ENCODE data around the gene RABEP2. TPM values are rescaled to one million over a fixed set of nuclear protein-coding genes. Genes with fewer than 3 reads are reported as not detected.
A peak's percentile ranks its signal among the peaks of the same experiment; 100 is the strongest.
"Not testable (repeated sequence)": the region's sequence is repeated elsewhere in the genome, so short reads cannot be mapped to it uniquely, and the experiment has no call there.

RABEP2 gene
- total RNA-seq, 1 experiment from 2014 or later: 9.7 TPM

DNA sequence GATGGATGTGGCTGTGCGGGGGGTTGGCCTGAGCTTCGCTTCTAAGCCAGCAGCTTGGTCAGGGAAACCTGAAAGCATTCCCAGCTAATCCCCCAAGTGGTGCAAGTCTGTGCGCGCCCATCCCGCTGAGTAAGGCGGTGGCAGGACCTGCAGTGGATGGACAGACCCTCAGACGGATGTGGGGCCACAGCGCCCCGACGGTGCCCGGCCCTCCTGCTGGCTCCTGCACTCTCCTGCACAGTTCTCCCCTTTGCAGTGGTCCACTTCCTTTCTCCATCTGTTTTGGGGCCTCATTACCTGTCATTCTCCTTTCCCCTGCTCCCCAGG lies 44.5 kb downstream of the RABEP2 start:
- DNase-seq (ENCODE audit: extremely low read depth, low read depth): no peak

DNA sequence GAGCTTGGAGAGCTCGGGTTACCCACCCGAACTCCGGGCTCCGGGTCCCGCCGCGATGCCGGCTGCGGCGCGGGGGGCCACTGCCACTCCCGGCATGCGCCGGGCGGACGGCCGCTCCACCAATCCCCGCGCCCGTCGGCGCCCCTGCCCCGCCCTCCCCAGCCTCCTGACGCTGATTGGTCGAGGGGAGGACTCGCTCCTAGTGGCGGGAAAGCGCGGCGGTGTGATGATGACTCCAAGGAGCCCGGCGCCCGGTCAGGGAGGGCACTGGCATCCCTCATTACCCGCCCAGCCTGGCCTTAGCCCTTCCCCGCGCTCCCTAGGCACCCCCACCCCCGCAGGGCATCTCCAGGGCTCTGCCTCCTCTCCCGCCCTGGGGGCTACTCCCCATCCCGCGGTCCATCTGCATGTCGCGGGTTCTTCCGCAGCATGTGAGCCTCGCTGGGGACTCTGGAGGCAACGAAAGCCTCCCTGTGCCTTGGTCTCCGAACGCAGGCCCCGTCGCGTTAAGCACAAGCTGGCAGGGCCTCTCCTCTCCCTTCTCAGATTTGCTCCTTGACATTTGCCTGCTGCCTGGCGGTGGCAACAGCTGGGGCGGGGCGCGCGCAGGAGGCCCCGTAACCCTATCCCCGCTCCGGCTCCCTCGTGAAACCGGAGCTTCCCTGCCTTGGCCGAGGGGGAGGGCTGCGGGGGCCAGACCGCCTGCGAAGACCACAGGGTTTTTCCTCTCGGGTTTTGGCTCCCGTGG lies 45.0 kb downstream of the RABEP2 start:
- peak; percentile 80 for DNase-seq (ENCODE audit: extremely low read depth, low read depth)

DNA sequence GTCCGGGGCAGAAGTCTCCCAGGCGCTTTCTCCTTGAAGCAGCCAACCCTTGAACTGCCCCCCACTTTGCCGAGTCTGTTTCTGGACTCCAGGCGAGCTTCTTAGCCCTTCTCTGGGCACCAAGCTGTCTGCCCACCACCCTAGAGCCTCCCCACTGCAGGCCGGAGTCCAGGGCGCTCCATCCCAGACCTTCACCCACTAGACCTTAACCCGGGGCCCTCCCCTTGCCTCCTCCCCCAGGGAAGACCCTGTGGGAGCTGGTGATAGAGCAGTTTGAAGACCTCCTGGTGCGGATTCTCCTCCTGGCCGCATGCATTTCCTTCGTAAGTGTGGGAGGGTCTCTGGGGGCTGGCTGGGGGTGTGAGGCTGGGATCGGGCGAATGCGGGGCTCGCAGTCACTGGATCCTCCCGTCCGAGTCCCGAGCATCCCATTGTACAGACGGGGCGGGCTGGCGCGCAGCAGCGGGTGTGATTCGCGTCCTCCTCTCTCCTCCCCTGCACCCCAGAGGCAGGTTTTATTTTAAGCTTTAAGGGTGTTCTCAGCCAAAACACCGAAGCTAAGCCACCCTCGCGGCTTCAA lies 45.7 kb downstream of the RABEP2 start:
- DNase-seq (ENCODE audit: extremely low read depth, low read depth): peak; percentile 11

DNA sequence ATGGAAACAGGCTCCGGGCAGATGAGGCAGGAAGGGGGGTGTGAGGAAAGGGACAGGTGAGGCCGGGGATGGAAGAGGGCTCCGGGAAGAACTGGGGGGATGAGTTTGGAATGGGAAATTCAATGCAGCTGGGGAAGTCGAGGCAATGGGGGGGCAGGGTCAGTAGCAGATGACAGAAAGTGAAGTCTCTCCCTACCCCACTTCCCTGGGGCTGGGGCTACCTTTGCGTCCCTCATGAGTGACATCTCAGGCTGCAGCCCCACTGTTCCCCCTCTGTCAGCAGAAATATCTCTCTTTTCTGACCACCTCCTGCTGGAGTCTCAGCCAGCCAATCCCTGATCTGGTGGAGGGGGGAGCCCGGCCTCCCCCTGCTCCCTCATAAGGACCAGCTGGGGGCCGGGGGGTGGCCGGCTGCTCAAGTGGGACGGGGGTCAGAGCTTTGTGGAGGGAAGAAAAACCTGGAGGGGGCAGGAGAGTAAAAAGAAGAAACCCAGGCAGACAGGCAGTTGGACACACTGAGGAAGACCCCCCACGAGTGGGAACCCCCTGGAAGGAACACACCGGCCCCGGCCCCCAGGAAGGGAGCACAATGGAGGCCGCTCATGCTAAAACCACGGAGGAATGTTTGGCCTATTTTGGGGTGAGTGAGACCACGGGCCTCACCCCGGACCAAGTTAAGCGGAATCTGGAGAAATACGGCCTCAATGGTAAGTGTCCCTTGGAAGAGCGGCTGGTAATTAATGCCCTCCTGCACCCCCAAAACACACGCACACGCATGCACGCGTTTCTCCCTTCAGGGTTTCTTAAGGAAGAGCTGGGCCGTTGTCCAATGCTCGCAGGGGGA lies 46.7 kb downstream of the RABEP2 start, which contains the start of gene ATP2A1:
TSS of gene ATP2A1 (plus strand) at position 406 of the 844 bp plus-strand sequence. CDS start at position 590, 184 bp downstream.
- no peak for DNase-seq (ENCODE audit: extremely low read depth, low read depth)

DNA sequence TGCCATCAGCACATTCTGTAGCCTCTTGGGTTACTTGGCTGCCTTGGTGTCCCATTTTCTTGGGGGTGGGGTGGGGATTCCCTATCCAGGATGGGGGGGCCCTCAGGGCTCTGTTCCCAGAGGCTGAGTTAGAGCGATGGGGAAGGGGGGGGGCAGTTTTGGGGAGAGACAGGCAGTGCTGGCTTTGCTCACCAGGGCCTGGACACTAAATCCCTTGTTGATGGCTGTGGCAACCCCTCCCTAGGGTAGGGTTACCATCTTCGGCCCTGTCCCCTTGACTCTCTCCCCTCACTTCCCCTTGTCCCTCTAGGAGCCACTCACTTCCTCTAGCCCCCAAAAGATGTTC lies 47.4 kb downstream of the RABEP2 start:
- no peak for DNase-seq (ENCODE audit: extremely low read depth, low read depth)

DNA sequence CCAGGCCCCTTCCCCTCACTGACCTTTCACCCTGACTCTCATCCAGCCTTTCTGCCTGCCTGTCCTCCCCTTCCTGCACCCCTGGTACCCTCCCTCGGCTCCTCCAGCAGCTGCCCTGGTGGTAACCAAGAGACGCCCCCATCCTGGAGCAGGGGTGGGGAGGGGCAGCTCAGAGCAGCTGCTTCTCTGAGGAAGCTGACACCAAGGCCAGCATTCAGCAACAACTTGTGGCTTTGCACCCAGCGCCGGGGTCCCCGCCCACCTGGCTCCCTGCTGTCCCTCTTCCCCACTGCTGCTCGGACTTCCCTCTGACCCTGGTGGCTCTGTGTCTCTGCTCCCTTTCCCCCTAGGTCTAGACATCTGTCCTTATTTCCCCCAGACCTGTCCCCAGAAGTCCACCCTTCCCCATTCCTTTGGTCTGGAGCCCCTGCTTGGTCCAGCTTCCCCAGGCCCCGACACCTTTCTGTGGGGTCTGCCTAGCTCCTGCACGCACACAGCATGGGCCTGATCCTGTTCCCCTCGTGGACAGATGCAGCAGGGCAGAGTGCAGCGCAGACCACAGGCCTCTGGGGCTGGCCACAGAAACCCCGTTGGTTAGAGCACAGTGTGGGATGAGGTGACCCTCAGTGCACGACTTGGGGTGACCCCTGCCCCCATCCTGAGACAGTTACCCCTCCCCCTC lies 47.9 kb downstream of the RABEP2 start:
- DNase-seq (ENCODE audit: extremely low read depth, low read depth): no peak

DNA sequence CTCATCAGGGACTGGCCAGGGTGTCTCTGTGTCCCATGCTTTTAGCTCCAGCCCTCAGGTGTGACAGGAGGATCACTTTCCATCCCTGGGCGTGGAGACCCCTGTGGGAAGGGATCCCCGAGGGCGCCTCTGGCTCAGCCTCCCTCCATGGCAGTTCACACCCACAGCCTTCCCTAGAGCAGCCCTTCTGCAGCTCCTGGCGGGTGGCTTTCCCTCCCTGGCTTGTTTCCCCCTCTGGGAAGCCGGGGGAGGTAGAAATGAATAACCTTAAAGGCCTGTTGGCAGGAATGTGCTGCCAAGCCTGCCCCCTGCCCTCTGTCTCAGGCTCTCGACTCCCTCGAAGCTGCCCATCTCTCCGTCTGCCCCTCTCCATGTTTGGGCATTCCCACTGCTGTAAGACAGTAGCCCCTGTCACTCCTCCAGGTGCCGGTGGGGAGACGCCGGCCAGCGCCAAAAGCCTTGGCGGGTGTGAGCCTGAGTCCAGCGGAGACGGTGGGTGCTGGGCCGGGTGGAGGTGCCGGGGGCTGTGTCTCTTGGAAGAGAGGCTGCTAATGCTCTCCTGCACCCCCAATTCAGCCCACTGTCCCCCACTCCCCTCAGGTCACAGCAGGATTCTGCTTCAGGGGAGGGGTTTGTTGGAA lies 48.9 kb downstream of the RABEP2 start:
- DNase-seq (ENCODE audit: extremely low read depth, low read depth): no peak

DNA sequence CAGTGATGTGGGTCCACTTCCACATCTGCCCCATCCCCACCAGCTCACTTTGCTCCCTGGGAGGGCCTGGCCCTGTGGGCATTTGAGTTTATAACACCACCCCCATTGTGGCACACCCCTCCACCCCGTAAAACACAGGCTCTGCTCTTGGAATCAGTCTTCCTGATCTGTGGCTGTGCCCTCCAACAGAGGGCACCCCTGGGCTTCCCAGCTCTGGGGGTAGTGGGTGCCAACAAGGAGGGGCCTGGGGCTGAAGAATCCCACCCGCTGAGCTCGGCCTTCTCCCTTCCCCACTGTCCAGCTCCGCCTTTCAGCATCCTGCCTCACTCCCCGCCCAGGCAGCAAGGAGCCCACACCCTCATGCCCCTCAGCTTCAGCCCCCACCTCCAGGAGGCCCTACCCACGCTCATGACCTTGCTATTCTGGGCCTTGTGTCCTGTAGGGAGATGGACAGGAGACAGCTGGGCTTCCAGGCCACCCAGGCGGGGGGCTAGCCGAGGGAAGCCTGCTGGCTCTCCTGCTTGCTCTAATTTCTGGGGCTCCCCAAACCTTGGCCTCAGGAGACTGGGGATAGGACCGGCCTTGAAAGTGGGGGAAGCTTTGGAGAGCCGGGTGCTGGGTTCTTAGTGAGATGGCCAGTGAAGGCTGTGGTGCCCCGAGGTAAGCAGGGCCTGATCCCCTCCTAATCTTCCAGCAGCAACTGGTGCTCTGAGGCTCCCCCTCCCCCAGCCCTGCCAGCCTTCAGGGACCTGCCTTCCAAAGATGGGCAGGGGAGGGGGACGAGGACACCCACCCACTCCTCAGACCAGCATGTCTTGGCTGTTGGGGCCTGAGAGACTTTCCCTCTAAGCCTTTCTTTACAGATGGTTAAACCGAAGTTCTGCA lies 49.7 kb downstream of the RABEP2 start:
- no peak for DNase-seq (ENCODE audit: extremely low read depth, low read depth)

DNA sequence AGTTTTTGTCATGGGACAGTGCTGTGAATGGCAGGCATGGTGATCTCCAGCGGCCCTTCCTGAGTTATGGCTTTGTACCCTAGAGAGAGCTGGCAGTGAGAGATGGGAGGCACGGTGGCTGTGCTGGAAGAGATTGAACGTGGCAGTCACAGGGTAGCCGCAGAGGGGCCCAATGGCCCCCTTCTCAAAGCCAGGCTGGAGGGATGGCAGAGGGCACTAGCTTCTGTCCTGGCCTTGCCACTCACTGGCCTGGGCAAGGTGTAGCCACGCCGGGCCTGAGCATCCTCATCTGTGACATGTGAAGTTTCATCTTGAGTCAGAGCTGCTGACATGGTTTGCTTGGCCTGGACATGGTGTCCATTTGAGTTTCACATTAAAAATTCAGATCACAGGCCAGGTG lies 50.6 kb downstream of the RABEP2 start:
- no peak for DNase-seq (ENCODE audit: extremely low read depth, low read depth)

DNA sequence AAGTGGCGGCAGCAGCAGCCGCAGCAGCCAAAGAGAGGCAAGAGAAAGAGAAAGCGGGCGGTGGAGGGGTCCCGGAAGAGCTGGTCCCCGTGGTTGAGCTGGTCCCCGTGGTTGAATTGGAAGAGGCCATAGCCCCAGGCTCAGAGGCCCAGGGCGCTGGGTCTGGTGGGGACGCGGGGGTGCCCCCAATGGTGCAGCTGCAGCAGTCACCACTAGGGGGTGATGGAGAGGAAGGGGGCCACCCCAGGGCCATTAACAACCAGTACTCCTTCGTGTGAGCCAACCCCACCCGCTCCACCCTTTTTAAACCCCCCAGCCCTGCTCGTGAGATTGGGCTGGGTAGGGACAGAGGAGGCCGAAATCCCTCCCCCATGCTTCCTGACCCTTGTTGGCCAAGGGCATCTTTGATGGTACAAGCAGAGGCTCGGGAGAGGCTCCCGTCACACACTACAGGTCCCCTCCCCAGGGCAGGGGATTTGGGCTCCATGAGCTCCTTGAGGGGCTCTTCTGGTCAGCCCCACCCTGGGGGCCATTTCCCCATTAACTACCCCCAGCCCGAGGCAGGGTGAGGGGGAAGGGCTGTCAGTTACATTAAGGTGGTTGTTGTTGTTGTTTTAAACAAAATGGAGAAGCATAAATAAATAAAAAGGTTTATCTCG lies 51.4 kb downstream of the RABEP2 start:
- peak; percentile 17 for DNase-seq (ENCODE audit: extremely low read depth, low read depth)

DNA sequence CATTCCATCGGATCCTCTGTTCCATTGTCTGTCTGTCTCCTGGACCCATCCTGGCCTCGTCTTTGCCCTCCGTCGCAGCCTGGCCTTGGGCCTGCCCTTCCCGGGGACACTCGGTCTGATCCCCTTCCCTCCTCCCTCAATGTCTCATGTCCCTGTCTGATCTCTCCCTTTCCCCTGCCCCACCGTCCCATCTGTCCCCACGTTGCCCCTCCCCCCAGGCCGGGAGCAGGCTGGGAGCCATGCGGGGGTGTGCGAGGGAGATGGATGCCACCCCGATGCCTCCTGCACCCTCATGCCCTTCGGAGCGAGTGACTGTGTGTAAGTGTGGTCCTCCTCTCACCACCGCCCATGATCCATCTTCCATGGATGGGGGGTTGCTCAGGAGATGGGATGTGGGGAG lies 52.1 kb downstream of the RABEP2 start:
- no peak for DNase-seq (ENCODE audit: extremely low read depth, low read depth)

DNA sequence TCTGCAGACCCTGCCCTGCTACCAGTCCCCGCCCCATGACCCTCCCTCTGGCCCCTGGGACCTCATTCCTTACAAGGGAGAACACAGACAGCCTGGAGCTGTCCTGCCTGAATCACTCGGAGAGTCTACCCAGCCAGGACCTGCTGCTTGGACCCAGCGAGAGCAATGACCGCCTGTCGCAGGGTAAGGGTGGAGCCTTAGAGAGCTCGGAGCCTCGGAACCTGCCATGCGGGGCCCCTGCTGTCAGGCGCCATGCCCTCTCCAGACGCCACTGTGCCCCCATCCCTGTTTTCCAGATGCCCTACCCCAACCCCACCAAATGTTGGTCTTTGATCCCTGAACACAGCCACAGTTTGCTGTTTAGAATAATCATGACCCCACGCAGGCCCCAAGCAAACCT lies 55.8 kb downstream of the RABEP2 start:
- DNase-seq (ENCODE audit: extremely low read depth, low read depth): no peak

DNA sequence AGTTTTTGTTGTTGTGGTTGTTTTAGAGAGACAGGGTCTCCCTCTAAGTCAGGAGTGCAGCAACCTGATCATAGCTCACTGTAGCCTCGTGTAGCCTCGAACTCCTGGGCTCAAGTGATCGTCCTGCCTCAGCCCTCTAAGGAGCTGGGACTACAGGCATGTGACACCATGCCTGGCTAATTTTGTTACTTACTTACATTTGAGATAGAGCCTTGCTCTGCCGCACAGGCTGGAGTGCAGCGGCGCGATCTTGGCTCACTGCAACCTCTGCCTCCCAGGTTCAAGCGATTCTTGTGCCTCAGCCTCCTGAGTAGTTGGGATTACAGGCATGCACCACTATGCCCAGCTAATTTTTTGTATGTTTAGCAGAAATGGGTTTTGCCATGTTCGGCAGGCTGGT lies 57.4 kb downstream of the RABEP2 start:
- not testable (repeated sequence) for DNase-seq (ENCODE audit: extremely low read depth, low read depth)

DNA sequence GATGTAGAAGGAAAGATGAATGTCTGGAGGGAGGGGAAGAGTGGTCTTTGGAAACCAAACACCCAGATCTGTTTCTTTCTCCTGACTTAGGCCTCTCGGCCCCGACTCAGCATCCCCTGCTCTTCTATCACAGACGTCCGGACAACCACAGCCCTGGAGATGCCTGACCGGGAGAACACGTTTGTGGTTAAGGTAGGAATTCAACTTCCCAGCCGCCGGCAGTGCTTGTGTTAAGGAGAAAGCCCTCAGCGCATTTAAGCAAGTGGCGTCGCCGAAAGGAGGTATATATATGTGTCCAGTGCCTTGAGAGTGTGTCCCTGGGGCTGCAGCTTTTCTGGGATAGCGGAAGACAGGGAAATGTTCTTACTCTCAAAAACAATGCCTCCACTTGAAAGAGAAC lies 57.8 kb downstream of the RABEP2 start:
- DNase-seq (ENCODE audit: extremely low read depth, low read depth): no peak

DNA sequence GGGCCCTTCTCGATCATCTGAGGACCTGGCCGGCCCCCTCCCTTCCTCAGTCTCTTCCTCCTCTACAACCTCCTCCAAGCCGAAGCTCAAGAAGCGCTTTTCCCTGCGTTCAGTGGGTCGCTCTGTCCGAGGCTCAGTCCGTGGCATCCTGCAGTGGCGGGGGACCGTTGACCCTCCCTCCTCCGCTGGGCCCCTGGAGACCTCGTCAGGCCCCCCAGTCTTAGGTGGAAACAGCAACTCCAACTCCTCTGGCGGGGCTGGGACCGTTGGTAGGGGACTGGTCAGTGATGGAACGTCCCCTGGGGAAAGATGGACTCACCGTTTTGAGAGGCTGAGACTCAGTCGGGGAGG lies 58.6 kb downstream of the RABEP2 start:
- no peak for DNase-seq (ENCODE audit: extremely low read depth, low read depth)

DNA sequence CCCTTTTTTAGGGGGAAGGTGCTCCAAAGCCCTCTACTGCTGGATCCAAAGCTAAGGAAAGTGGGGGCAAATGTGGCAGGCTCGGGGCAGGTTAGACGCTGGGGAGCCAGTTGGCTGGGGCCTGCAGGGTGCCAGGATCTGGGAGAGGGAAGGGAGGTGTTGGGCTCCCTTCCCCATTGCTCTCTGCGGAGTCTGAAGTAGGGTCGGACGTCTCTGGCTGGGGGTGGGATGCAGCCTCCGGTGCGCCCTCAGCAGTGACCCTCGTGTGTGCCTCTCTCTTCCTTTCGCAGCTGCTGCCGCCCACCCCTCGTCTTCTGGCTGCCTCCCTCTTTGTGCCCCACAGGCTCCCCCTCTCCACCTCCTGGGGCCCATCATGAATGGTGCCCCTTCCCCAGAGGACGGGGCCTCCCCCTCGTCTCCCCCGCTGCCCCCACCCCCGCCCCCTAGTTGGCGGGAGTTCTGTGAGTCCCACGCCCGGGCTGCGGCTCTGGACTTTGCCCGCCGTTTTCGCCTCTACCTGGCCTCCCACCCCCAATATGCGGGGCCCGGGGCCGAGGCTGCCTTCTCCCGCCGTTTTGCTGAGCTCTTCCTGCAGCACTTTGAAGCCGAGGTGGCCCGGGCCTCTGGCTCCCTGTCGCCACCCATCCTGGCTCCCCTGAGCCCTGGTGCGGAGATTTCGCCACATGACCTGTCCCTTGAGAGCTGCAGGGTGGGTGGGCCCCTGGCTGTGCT lies 59.1 kb downstream of the RABEP2 start:
- DNase-seq (ENCODE audit: extremely low read depth, low read depth): no peak

DNA sequence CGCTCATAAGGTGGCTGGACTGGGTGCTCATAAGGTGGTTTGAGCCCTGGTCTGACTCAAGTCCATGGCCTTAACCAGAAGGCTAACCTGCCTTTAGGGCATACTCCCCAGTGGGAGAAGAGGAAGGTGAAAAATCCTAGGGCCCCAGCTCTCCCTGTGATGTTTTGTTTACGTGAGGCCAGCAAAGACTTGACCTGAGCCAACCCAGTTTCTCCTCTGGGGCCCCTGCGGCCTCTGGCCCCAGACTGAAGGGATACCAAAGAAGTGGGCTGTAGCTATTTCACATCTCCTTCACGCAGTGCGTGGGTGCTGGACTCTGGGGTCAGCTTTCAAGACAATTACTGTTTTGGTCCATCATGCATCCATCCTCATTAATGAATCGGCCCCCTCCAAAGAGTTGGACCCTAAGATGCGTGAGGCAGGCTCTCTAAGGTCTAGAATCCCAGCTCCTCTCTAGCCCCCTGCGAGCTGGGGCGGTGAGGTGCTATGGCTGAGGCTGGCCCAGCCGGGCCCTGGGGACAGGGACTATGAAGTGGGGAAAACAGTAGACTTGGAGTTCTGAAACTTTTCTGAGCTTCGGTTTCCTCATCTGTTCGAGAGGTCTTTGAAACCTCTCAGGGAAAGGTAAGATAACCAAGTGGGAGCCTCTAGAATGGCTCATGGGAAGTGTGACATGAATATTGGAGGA lies 59.9 kb downstream of the RABEP2 start:
- no peak for DNase-seq (ENCODE audit: extremely low read depth, low read depth)
